Central memory CD4-positive, alpha-beta T cell (primary cell): ENCODE results near the gene NEURL1.
"Not testable (repeated sequence)": the region's sequence is repeated elsewhere in the genome, so short reads cannot be mapped to it uniquely, and the experiment has no call there.

Source experiments
- DNase-seq: peaks from one replicate; pipeline ENCODE4 v3.0.0; 2022

Gene NEURL1

GRCh38 chr10:103514244-103514643, 20.7 kb downstream of the NEURL1 start:
- no peak for DNase-seq

GRCh38 chr10:103517234-103518085, 24.0 kb downstream of the NEURL1 start:
- no peak for DNase-seq

GRCh38 chr10:103519798-103520197, 26.3 kb downstream of the NEURL1 start:
- no peak for DNase-seq

- DNase-seq = not testable (repeated sequence)
These were observed 28.5 kb downstream of the NEURL1 start for GRCh38 chr10:103522006-103522405.

GRCh38 chr10:103523683-103524082, 30.2 kb downstream of the NEURL1 start:
- no peak for DNase-seq

GRCh38 chr10:103525901-103526300, 32.4 kb downstream of the NEURL1 start:
- no peak for DNase-seq

GRCh38 chr10:103527476-103527875, 34.0 kb downstream of the NEURL1 start:
- not testable (repeated sequence) for DNase-seq

GRCh38 chr10:103528549-103528948, 35.0 kb downstream of the NEURL1 start:
- DNase-seq = no peak

GRCh38 chr10:103529539-103529938, 36.0 kb downstream of the NEURL1 start:
- DNase-seq = no peak

GRCh38 chr10:103533827-103534226, 40.3 kb downstream of the NEURL1 start:
- DNase-seq = no peak

- no peak for DNase-seq
These were observed 41.4 kb downstream of the NEURL1 start for GRCh38 chr10:103534621-103535498.

- DNase-seq = no peak
These were observed 42.1 kb downstream of the NEURL1 start for GRCh38 chr10:103535595-103535994.

- DNase-seq = no peak
These were observed 46.2 kb downstream of the NEURL1 start for GRCh38 chr10:103539751-103540150.

GRCh38 chr10:103540722-103541121, 47.2 kb downstream of the NEURL1 start:
- no peak for DNase-seq

GRCh38 chr10:103541616-103542015, 48.1 kb downstream of the NEURL1 start:
- no peak for DNase-seq

GRCh38 chr10:103542764-103543616, 49.5 kb downstream of the NEURL1 start:
- DNase-seq = peak; percentile 6

- no peak for DNase-seq
These were observed 50.4 kb downstream of the NEURL1 start for GRCh38 chr10:103543617-103544525.

GRCh38 chr10:103544657-103545310, 51.3 kb downstream of the NEURL1 start:
- no peak for DNase-seq

- no peak for DNase-seq
These were observed 51.9 kb downstream of the NEURL1 start for GRCh38 chr10:103545366-103545765.

GRCh38 chr10:103545771-103546281, 52.3 kb downstream of the NEURL1 start:
- DNase-seq = no peak

GRCh38 chr10:103546401-103546800, 52.9 kb downstream of the NEURL1 start:
- no peak for DNase-seq
